HG03025 (cell line): ENCODE results near the gene CAMKK1.

Experiments used
- ATAC-seq: cut with Tn5 transposase; IDR thresholded peaks from one replicate; pipeline ENCODE4 v1.9.1; 2021; ENCODE audit warnings: mild to moderate bottlenecking, moderate library complexity; ENCODE audit not compliant: unreplicated experiment, low FRiP score

Gene CAMKK1

DNA sequence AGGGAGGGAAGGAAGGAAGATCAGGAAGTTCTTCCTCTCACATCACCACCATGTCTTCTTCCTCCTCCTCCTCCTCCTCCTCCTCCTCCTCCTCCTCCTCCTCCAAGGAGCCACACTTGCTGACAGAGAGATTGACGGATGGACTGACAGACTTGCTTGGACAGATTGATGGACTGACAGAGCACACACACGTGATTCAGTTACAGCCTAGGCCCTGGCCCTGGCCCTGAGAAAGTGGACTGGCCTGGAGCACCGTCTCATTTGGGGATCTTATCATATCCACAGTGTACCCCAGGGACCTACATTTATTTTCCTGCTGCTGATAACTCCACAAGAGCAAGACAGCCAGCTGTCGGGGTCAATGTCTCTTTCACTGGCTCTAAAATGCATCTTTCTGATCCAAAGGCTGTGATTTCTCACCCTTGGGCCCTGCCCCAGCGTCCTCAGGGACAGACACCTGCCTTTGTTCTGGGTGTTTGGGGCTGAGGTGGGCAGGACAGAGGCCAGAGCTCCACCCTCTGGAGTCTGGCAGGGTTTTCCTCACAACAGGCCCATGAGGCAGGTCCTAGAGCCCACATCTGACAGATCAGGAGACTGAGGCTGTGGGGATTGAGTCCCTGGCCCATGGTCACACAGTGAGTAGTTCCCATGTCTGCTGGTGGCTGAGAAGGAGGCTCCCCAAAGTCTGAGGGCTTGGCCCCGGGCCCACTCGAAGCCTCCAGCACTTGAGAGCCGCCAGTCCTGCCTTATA, 25.7 kb upstream of the CAMKK1 start:
- ATAC-seq: no peak

DNA sequence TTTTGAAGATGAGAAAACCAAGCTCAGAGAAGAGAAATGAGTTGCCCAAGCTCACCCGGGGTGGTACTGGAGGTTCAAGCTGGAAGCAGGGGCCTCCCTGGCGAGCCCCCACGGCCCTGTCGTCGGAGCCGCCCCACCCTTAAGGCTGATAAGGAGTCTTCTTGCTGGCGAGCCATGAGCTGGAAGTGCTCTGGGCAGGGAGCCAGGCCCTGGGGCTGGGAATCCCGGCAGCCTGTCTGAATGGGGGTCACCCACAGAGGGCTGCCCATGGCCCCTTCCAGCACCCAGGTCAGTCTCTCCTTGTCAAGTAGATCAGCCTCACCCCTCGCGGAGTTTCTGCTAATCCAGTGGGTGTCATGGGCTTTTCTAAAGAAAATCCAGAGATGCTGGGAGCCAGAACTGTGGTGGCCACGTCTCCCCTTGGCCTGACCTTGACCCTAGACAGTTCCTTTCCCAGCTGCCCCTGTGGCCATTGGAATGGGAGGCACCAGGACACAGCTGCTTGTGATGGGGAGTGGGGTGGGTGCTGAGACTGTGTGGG, 24.6 kb upstream of the CAMKK1 start:
- ATAC-seq: no peak

GRCh38 chr17:3916825-3917224, 24.0 kb upstream of the CAMKK1 start:
- no peak for ATAC-seq

DNA sequence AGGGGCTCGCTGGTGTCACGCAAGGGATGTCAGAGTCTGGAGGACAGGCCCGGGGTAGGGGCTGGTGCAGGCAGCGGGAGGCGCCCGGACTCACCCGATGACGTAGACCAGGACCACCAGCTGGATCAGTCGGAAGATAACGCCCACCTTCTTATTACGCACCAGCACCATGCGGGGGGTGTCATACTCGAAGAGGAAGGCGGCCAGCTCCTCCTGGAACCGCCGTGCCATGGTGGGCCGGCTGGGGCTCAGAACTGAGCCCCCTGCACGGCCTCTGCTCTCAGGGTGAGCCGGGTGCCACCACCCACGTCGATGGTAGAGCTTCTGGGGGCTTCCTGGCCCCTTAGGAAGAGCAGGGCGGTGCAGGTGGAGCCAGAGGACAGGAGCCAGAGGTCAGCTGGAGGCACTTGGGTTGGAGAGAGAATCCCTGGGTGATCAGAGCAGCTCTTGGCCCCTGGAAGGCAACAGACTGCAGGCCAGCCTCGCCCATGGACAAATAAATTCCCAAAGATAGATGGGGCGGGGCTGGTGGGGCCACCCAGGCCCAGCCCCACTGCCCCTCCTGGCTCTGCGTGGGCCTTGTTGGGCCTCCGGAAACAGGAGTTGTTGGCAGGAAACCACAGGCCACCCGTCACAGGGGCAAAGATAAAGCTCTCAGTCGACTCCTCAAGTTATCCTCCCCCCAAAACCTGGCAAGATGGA, 23.3 kb upstream of the CAMKK1 start, which contains the start of gene P2RX1:
P2RX1 (minus strand) TSS at position 471 of the 702 bp plus-strand sequence; CDS start at position 231, 240 bp downstream.
- no peak for ATAC-seq

GRCh38 chr17:3915581-3915994, 22.7 kb upstream of the CAMKK1 start:
- no peak for ATAC-seq

- peak; percentile 43 for ATAC-seq
Observed at GRCh38 chr17:3914312-3914670, 21.4 kb upstream of the CAMKK1 start.

GRCh38 chr17:3913531-3914311, 20.9 kb upstream of the CAMKK1 start:
- ATAC-seq: no peak

DNA sequence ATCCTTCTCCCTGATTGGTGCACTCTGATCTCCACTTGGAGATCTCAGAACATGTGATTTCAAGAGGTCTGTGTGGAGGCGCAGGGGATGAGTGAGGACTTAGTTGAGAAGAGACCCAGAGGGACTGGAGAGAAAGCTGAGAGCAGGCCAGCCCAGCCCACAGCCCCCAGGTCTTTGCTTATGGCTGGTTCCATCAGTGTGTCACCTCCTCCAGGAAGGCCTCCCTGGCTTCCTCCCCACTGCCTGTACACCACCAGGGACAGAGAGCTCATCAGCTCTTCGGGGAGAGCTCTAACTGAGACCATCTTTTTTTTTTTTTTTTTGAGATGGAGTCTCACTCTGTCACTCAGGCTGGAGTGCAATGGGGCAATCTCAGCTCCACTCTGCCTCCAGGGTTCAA, 20.0 kb upstream of the CAMKK1 start:
- ATAC-seq: no peak

DNA sequence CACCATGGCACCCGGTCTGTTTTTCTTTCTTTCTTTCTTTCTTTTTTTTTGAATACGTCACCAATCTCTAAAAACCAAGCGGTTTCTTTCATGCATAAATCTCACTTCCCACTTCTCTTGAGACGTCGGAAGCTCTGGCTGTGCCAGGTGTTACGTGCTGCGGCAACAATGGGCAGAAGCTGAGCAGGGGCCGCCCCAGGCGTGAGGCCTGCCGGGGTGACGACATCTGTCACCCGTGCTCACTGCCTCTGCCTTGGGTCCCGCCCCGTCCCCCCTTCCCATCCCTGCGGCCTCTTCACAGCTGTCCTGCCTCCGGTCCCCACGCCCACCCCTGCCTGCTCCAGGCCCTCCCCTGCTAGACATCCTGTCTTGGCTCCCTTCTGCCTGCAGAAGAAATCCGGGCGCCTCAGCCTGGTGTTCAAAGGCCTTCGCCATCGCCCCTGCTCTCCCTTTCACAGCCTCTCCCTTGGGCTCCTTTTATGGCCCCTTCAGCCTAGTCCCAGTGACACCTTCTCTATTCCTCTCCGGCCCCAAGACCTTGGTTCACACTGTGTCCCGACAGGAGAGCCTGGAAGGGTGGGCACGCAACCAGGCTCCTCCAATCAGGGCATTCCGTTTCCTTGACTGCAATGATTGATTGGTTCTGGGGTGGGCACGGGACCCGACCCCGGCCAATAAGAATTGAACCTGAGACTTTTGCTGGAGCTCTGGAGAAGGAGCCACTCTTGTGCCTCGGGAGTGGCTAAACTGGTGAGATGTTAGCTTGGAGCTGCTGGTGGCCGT, 18.6 kb upstream of the CAMKK1 start:
- peak; percentile 58 for ATAC-seq

DNA sequence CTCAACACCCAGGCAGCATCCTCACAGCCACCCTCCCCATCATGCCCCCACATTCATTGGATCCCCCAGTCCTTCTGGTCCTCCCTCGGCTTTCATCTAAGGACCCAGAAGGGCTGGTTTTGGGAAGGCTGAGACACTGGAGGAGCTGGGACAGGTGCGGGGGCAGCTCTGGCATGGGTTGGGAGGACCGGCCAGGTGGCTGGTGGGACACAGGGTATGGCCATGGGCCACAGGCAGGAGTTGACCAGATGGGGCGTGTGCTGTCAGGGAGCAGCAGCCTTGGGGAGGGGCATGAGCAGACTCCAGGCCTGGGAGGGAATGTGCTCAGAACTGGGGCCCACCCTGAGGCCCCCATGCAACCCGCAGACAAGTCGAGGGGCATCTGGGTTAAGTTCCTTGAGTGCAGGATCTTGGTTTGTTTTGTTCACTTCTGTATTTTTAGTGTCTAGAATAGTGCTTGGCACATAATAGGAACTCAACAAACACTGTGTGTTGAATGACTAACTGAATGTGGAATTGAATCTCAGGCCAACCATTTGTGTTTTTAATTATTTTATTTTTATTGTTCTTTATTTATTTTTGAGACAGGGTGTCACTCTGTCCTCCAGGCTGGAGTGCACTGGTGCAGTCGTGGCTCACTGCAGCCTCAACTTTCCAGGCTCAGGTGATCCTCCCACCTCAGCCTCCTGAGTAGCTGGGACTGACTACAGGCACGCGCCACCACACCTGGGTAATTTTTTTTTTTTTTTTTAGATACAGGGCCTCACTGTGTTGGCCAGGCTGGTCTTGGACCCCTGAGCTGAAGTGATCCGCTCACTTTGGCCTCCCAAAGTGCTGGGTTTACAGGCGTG, 17.8 kb upstream of the CAMKK1 start:
- ATAC-seq: no peak

DNA sequence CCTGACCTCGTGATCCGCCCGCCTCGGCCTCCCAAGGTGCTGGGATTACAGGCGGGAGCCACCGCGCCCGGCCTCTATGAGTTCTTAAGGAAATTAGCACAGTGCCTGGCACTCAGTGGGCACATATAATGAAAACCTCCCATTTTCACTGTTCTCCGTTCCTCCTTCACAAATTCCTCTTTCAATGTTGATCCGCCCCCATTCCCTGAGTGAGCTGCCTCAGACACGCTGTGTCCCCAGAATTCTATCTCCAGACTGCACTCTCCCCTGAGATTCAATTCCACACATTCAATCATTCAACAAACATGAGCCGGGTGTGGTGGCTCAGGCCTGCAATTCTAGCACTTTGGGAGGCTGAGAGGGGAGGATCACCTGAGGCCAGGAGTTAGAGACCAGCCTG, 16.4 kb upstream of the CAMKK1 start:
- no peak for ATAC-seq

DNA sequence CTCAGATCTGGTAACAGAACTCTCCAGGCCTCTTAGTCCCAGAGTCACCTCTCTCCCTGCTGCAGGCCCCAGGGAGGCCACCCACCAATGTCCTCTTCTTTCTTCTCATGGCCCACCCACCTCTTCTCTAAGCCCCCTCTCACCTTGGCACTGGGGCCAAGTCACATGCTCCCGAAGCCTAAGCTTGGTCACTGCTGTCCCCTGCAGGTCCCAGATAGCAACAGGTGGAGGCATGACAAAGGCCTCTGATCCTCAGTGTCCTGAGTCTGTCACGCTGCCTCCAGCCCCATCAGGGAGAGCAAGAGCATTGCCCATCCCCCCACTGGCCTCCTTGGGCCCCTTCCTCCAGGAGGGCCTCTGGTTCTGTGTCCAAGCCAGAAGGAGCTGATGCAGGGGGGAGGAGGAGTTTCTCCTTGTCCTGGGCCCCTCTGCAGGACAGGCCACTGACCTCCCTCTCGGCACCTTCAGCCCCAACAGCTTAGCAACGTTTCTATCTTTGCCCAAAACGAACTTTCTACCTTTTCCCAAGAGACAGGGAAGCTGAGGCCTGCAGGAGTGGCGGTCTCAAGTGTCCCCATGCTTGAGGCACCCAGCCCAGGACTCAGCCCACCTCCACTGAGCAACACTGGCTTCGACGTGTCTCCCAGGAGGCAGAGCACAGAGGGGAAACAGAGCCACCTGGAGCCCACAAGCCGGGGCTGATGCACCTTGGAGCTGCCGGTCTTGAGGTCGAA, 14.8 kb upstream of the CAMKK1 start:
- ATAC-seq: no peak

DNA sequence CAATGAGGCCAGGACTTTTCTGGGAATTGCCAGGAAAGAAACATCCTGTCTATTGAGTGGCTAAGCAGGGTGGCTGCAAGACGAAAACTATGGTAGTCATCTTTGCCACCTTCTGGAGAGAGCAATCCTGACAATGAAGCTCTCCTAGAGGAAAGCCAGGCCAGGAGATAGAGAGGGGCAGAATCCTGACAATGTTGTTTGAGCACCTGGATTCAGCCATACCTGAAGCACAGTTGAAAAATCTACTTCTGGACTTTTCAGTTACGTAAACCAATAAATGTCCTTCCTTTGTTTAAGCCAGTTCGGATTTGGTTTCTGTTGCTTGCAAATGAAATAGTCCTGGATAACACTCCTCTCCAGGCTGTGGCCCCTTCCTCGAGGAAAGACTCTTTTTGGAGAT, 14.0 kb upstream of the CAMKK1 start:
- no peak for ATAC-seq

- ATAC-seq: no peak
Observed at GRCh38 chr17:3905017-3905520, 12.2 kb upstream of the CAMKK1 start.

DNA sequence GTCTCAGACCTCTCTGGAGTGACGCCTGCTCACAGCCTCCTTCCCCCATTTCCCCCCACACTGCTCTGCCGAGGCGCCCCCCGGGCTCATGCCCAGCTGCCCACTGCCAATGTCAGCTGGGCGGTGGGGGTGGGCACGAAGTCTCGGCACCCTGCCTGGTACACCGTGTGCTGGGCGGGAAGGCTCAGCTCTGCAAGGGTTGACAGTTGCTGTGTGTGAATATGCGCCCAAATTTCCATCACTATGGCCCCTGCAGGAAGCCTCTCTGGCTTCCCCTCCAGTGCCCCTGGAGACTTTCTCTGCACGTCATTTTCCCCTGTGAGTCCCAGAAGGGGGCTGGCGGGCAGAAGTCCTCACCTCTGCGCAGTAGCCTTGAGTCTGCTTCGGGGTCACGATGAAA, 11.6 kb upstream of the CAMKK1 start:
- ATAC-seq: no peak

DNA sequence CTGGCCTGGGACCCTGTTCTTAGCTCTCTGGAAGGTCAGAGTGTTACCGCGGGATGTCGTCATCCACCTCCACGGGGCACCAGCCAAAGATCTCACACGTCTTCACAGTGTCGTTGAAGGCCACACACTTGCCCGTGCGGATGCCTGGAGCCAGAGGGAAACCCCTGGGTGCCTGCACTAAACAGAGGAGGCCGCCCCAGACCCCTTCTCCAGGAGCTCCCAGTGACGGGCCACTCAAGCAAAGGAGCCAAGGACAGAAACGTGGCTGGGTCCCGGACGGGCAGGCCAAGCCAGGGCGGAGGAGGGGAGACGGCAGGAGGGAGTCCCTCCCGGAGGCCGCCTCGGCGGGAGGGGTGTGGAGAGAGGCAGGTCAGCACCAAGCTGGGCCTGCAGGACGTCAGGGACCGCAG, 11.0 kb upstream of the CAMKK1 start:
- no peak for ATAC-seq

DNA sequence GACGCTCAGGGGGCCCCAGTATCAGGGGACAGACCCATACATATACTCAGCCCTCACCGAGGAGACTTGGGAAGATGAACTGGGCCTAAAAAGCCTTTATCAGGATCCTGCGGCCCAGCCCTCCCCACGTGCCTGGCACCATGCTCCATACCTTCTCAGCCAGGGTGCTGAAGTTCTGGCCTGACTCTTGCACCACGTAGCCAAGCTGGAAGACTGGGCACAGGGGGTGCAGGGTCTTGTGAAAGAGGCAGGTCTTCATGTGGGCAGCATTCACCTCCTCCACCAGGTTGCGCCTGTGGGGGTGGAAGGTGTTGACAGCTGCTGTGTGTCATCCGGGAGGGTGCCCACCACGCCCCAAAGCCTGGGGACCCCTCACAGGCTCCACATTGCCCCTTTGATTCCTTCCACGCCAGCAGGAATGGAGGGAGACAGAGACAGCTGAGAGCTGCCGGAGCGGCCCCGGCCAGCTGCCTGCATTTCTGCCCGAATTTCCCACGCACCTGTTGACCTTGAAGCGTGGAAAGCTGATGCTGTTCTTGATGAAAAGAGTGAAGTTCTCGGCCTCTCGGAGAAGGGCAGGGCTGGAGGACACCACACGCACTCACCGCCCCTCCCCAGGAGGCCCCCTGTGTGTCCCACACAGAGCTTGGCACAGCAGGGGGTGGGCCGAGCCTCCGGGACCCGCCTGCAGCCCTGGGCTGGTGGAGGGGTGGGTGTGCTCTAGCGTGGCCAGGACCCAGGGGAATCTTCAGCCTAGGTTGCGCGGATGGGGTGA, 10.4 kb upstream of the CAMKK1 start:
- no peak for ATAC-seq

- ATAC-seq: no peak
Observed at GRCh38 chr17:3900646-3901045, 7.8 kb upstream of the CAMKK1 start.
